Activated CD4-positive, alpha-beta T cell treated with anti-CD3 and anti-CD28 coated beads for 4 hours (primary cell): ENCODE measurements around the gene MACROD2.

Source experiments
- DNase-seq, 2 donors: peaks; one replicate each; pipeline ENCODE4 v3.0.0-alpha.2; 2020

Gene MACROD2

DNA sequence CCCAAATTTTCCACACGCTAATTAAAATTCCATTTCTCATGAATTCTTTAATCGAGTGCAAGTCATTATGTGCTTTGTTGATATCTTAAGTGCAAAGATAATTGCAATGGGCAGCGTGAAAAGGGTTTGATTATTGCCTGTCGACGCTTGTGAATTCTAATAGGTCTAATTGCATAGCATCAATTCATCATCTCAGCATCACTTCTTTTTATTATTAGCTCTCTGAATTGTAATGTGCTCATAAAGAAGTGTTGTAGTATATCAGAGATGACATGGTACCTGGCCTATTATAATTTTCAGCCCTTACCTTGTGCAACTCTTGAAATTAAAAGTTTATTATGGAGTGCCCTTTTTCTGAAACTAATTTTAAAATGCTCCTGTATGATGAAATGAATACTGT, 1208.9 kb downstream of the MACROD2 start:
- no peak for DNase-seq

DNA sequence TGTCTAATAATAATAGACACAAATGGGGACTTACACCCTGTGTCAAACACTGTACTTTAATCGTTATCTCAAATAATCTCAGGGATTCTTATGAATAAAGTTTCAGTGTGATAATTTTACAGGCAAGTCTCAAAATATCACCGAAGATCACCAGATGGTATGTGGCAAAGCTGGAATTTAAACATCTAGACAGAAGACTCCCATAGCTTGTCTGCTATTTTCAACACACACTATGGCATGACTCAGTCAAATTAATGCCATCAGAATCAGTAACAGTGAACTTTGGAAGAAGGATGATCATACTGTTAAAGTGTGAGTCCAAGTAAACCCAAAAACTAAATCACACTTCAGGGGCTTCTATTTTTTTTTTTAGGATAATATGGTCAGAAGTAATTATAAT, 1209.7 kb downstream of the MACROD2 start:
- no peak for DNase-seq

GRCh38 chr20:15205719-15206118, 1210.4 kb downstream of the MACROD2 start:
- DNase-seq, result no peak

DNA sequence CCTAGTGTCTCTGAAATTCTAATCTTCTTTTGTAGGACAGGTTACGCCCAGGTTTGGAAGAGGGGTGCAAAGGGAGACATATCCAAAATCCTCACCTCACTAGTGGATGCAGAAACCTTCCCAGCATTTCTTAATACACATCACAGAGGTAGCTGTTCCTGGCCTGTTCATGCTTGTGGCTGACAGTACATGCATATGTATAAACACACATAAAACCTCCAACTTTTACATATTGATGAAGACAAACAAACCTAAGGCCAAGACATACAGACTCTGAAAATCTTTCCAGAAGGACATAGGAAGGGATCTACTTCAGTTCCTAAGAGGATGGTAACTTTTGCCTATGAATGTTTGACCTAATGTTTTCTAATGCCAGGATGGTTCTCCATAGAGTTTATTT, 1214.2 kb downstream of the MACROD2 start:
- DNase-seq, result no peak

DNA sequence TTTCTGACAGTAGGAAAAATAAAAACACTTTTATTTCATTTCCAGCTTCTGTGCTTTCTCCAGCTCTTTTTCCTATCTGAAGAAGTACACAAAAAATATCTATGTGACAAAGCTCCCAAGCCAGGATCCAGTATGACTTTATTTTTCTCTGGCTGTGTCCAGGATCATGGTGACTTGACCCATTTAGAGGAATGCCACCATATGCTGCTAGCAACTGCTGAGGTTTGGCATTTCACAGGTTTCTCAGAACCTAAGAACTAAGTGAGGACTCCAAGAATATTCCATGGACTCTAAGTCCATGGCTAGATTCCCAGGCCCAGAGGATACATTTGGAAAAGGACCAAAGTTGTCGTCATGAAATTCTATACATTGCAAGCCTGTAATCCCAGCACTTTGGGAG, 1218.7 kb downstream of the MACROD2 start:
- no peak for DNase-seq

DNA sequence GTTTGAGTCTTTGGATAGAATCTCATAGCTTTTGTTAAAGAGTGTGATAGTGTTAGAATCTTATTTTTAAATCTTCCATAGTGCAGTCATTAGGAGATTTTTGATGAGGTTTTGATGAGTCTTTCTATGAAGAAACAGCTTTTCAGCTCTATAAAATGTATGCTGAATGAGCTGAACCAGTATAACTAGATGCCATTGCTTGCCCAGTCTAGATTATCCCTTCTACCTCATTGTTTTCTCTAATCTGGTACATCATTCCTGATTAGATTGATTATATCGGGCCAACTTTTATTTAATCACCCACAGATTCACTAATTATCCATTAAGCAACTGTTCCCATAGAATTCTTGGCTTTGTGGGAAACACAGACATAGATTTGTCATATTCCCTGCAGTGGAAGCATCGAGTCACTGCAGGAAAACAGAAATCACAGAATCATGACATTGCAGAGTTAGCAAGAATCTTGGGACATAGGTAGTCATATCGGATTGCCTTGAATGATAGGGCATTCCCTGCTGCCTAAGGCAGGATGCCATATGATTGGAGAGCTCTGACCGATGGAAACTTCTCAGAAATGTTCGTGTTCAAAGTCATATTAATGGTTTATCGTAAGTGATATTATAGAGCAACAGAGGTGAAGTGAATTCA, 1224.8 kb downstream of the MACROD2 start:
- DNase-seq, result no peak

DNA sequence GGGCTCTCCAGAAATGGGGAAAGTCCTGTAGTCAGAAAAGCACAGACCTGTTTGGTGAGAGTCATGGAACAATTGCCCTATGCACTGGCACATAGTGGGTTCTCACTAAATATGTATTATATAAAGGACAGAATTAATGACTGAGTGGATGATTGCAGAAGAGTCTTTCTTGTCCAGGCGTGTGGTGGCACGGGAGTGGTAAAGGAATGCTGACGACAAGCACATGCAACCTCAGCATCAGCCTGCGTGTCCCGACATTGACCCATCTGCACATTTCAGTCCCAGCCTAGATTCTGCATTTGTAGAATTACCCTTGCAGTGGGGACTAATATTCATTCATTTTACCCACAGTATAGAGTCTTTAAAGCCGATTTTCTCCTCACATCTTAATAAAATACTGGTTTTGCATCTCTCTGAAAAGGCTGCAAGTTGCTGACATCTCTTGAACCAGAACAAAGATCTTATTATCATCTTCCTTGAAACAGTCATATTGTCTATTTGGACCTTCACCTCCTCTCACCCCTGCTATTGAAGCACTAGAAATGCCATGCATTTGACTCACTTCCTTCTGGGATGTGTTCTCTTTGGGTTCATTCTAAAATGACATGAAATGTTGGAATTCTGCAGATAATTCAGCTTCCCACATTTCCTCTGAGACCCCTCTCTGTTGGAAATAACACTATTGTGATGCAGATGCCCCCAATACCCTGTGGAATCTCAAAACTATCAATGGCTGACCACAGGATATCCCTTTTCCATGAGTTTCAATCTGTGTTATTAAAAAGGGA, 1225.7 kb downstream of the MACROD2 start:
- no peak for DNase-seq

DNA sequence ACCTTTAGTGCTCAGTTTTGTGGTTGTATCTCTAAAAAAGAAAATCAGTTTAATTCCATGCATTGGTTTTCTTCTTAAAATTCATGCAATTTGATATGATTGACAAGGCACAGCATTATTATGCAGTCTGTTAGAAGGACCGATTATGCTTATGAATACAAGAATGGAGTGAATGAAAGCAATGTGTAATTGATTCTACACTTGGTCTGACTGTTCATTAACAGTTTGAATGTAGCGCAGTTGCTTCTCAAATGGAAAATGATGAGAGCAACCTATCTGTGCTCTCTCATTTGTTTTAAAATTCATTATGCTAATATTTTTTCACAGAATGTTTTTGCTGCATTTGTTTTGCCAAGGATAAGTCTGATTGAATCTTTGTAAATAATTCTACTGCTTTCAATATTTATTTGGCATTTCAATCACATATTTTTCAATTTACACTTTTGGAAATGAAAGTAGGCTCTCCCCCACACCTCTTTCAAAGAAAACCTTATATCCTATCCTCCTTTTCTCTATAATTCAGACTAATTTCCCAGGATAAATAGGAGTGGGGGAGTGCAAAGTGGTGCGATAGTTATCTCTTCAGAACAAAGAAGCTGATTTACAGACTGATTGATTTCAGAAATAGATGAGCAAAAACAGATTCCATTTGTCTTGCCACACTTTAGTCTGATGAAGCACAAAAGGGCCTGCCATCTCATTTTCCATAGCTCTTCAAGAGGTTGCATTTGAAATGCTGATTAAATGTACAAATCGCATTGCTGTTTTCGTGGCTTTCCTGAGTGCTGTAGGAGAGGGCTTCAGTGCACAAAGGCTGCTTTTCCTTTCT, 1227.4 kb downstream of the MACROD2 start:
- no peak for DNase-seq

GRCh38 chr20:15224199-15224598, 1228.9 kb downstream of the MACROD2 start:
- no peak for DNase-seq

GRCh38 chr20:15227102-15227501, 1231.8 kb downstream of the MACROD2 start:
- no peak for DNase-seq

- no peak for DNase-seq
These were observed 1236.9 kb downstream of the MACROD2 start for GRCh38 chr20:15232243-15232642.

- DNase-seq, result no peak
These were observed 1240.3 kb downstream of the MACROD2 start for GRCh38 chr20:15235471-15236198.

DNA sequence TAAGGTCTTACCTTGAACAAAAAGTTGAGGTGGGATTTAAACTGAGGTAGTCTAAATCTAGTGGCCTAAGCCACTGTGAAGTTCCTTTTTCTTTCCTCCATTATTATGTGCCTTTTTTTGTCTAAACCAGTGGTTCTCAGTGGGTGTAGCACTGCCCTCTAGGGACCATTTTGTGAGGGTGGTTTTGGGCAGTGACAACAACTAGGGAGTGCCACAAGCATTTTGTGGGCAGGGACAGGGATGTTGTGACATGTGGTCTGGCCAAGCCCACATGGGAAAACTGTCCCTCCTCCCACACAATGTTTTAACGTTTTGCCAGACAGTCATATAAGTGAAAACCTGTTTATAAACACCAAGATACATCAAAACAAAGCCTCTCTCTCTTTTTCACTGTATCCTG, 1241.5 kb downstream of the MACROD2 start:
- DNase-seq, result no peak

- DNase-seq, result no peak
These were observed 1244.4 kb downstream of the MACROD2 start for GRCh38 chr20:15239542-15240206.

DNA sequence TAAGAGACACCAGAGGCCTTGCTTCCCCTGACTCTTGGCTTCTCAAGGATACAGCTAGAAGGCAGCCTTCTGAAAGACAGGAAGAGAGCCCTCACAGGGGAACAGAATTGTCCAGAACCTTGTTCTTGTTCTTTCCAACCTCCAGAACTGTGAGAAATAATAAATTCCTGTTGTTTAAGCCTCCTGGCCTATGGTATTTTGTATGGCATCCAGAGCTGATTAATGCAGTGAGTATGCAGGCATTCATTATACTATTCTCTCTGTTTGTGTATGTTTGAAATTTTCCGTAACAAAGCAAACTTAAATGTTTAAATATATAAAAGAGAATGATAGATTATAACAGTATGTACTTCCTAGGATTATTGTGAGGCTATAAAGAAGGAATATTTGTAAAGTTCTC, 1245.5 kb downstream of the MACROD2 start:
- DNase-seq, result no peak

GRCh38 chr20:15241681-15242080, 1246.4 kb downstream of the MACROD2 start:
- DNase-seq, result no peak

DNA sequence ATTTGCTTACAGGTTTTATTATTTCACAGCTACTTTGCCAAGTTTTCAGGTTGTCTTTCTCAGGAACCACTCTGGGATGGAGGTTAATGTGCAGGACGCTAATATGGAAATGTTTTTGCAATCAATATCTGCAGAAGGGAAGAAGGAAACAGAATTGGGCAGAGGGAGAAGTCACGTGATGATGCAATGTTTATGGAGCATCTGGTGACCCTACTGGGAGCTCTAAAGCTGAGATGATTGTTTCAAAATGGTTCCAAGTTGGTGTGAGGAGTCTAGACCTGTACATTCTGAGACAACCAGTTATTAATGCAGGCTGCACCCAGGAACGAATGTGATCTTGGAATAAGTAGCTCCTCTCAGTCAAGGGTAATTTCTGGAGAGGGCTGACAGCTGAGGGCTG, 1247.5 kb downstream of the MACROD2 start:
- no peak for DNase-seq

GRCh38 chr20:15245896-15246295, 1250.6 kb downstream of the MACROD2 start:
- no peak for DNase-seq

GRCh38 chr20:15248618-15249395, 1253.5 kb downstream of the MACROD2 start:
- no peak for DNase-seq

- DNase-seq, result no peak
These were observed 1255.9 kb downstream of the MACROD2 start for GRCh38 chr20:15251171-15251570.

GRCh38 chr20:15252304-15252703, 1257.0 kb downstream of the MACROD2 start:
- DNase-seq, result no peak

GRCh38 chr20:15253431-15253830, 1258.1 kb downstream of the MACROD2 start:
- DNase-seq, result no peak
